Measurements from ENCODE around the gene BCCIP. TPM values are rescaled to one million over a fixed set of nuclear protein-coding genes. Genes with fewer than 3 reads are reported as not detected.

The BCCIP gene
- total and polyA plus RNA-seq, 11 donors: 31.3 to 81.0 (median 44.5) TPM

GRCh38 chr10:125844751-125845221 lies 21.4 kb downstream of the BCCIP start:
- intact Hi-C loops (cut with DNase I): no loop called here
- TF ChIP-seq POLR2A (IDR thresholded peaks at IDR 0.05): no peak
- no peak for TF ChIP-seq CTCF (IDR thresholded peaks at IDR 0.05)
- Histone ChIP-seq H3K4me1 (peaks cover 0 to 32% (median 8%) of the 10 kb centered on the region in 12 donors), H3K9me3 (no peaks in the 10 kb centered on the region), H3K27me3 (no peaks in the 10 kb centered on the region), H3K27ac (no peak overlapping the region), H3K4me3 (no peak overlapping the region), H3K36me3 (peaks cover 0 to 89% (median 78%) of the 10 kb centered on the region in 9 donors)
- DNase-seq (no peak), ATAC-seq (peak in 3 of 4 donors; percentile 19 to 46 (median 30))
- WGBS, 4 donors: 68 to 83% (median 78%) methylated on average over 4 to 7 of the region's 7 CpGs

GRCh38 chr10:125845617-125846016 lies 22.3 kb downstream of the BCCIP start:
- ATAC-seq: peak in 2 of 4 donors; percentile 13 to 26
- DNase-seq: no peak
- no peaks in the 10 kb centered on the region for H3K9me3 ChIP-seq
- TF ChIP-seq POLR2A (IDR thresholded peaks at IDR 0.05) (no peak), CTCF (IDR thresholded peaks at IDR 0.05) (no peak)
- H3K27ac ChIP-seq: no peak overlapping the region
- 92 to 97% (median 95%) methylated on average over 11 of the region's 11 CpGs for WGBS, 4 donors
- intact Hi-C loops (cut with DNase I): no loop called here
- peaks cover 0 to 89% (median 78%) of the 10 kb centered on the region in 9 donors for H3K36me3 ChIP-seq
- no peaks in the 10 kb centered on the region for H3K27me3 ChIP-seq
- H3K4me1 ChIP-seq: peaks cover 0 to 32% (median 8%) of the 10 kb centered on the region in 12 donors
- no peak overlapping the region for H3K4me3 ChIP-seq

- no peaks in the 10 kb centered on the region for H3K9me3 ChIP-seq
- TF ChIP-seq CTCF (IDR thresholded peaks at IDR 0.05) (no peak), POLR2A (IDR thresholded peaks at IDR 0.05) (no peak)
- intact Hi-C loops (cut with DNase I): no loop called here
- WGBS, 4 donors: 90 to 99% (median 96%) methylated on average over 3 of the region's 3 CpGs
- no peak overlapping the region for H3K27ac ChIP-seq
- peaks cover 0 to 41% (median 8%) of the 10 kb centered on the region in 12 donors for H3K4me1 ChIP-seq
- no peak for ATAC-seq
- H3K36me3 ChIP-seq: peaks cover 0 to 89% (median 78%) of the 10 kb centered on the region in 9 donors
- H3K27me3 ChIP-seq: no peaks in the 10 kb centered on the region
- no peak overlapping the region for H3K4me3 ChIP-seq
- no peak for DNase-seq
These were observed 23.5 kb downstream of the BCCIP start for GRCh38 chr10:125846894-125847293.

GRCh38 chr10:125848371-125848770 lies 25.0 kb downstream of the BCCIP start:
- Histone ChIP-seq H3K9me3 (no peaks in the 10 kb centered on the region), H3K36me3 (peaks cover 0 to 89% (median 80%) of the 10 kb centered on the region in 9 donors), H3K27me3 (no peaks in the 10 kb centered on the region), H3K4me3 (no peak overlapping the region), H3K27ac (peak overlapping the region in 1 of 12 donors; percentile 37), H3K4me1 (peaks cover 0 to 41% (median 8%) of the 10 kb centered on the region in 12 donors)
- no peak for ATAC-seq
- WGBS, 4 donors: 56 to 80% (median 74%) methylated on average over 2 of the region's 2 CpGs
- DNase-seq: no peak
- intact Hi-C loops (cut with DNase I): no loop called here
- TF ChIP-seq POLR2A (IDR thresholded peaks at IDR 0.05) (no peak), CTCF (IDR thresholded peaks at IDR 0.05) (no peak)
